Measurements from ENCODE around the gene DGKQ. TPM values are rescaled to one million over a fixed set of nuclear protein-coding genes. Genes with fewer than 3 reads are reported as not detected.
"Not testable (repeated sequence)": the region's sequence is repeated elsewhere in the genome, so short reads cannot be mapped to it uniquely, and the experiment has no call there.

The DGKQ gene
- total and polyA plus RNA-seq, 2 donors (not counting 3 experiments of a cell fraction or from before 2014, with no cell fraction given) = 15.8 to 20.2 TPM

- BruUV-seq (replicated peaks) = no TSS peak
- Histone ChIP-seq H3K4me1 (ENCODE audit: control insufficient read depth, extremely low read depth, insufficient read depth, low read length) (peaks cover 11% of the 10 kb centered on the region), H3K27ac (ENCODE audit: insufficient read depth, low read depth, low read length) (peak overlapping the region; percentile 5), H3K79me2 (ENCODE audit: control insufficient read depth, insufficient read depth, low read length) (no peaks in the 10 kb centered on the region), H3K9ac (replicated peaks; ENCODE audit: extremely low read depth, insufficient read depth, low read length) (peak overlapping the region; percentile 12), H2AFZ (ENCODE audit: low read depth, low read length) (peak overlapping the region; percentile 76), H3K36me3 (ENCODE audit: control insufficient read depth in 2 of 2, extremely low read depth in 1 of 2, insufficient read depth in 2 of 2, low read length in 2 of 2) (no peaks in the 10 kb centered on the region), H3K9me1 (replicated peaks; ENCODE audit: control insufficient read depth, extremely low read depth, insufficient read depth, low read length) (no peaks in the 10 kb centered on the region), H3K9me3 (replicated peaks; ENCODE audit: control insufficient read depth, insufficient read depth, low read length) (no peaks in the 10 kb centered on the region), H4K20me1 (replicated peaks; ENCODE audit: control insufficient read depth, extremely low read depth, insufficient read depth, low read length) (no peaks in the 10 kb centered on the region), H3K27me3 (ENCODE audit: control insufficient read depth in 2 of 2, insufficient read depth in 2 of 2, low read length in 2 of 2) (no peaks in the 10 kb centered on the region), H3K4me2 (ENCODE audit: insufficient read depth, low read length) (peak overlapping the region; percentile 43), H3K4me3 (replicated peaks in 1 of 3; ENCODE audit: insufficient read depth in 1 of 3, low read depth in 1 of 3, low read length in 3 of 3) (peak overlapping the region in 1 of 3 experiments; percentile 12)
- POLR2A ChIA-PET = no interaction called here
- DNase-seq (ENCODE audit: low read depth, low spot score) = peak; percentile 43
- FAIRE-seq = peak; percentile 79
- intact Hi-C loops (cut with micrococcal nuclease) (no loop called here), dilution Hi-C loops (cut with MboI; ENCODE audit: extremely low pct_ligation_motif_present, low sequenced_read_pairs) (no loop called here)
- CTCF ChIA-PET = interaction anchor here (0.8 to 2.1 kb wide), 2 partner anchors 8 to 13 kb away, joined by 3 to 8 read pairs; partner anchors contain the start of gene IDUA
- TF ChIP-seq GATA2 (IDR thresholded peaks at IDR 0.05; ENCODE audit: insufficient read depth, insufficient read length, low read depth, low read length) (peak; percentile 37), POLR2AphosphoS5 (IDR thresholded peaks at IDR 0.05; ENCODE audit: insufficient read depth, low read depth, low read length) (peak; percentile 12), POLR2A (IDR thresholded peaks at IDR 0.05; ENCODE audit: low read depth, low read length) (no peak), CTCF (IDR thresholded peaks at IDR 0.05; ENCODE audit: extremely low read depth in 1 of 2, insufficient read depth in 1 of 2, low read depth in 1 of 2, low read length in 2 of 2) (no peak), EZH2 (IDR thresholded peaks at IDR 0.05; ENCODE audit: borderline replicate concordance, low read depth, low read length, severe bottlenecking) (no peak)
Measured at GRCh38 chr4:978957-979701, 5.8 kb upstream of the DGKQ start.

GRCh38 chr4:976016-976415 is 2.6 kb upstream of the DGKQ start:
- H3K4me3 ChIP-seq (replicated peaks in 1 of 3; ENCODE audit: insufficient read depth in 1 of 3, low read depth in 1 of 3, low read length in 3 of 3); H3K9me3 ChIP-seq (replicated peaks; ENCODE audit: control insufficient read depth, insufficient read depth, low read length); H3K79me2 ChIP-seq (ENCODE audit: control insufficient read depth, insufficient read depth, low read length); intact Hi-C loops (cut with micrococcal nuclease); H3K27me3 ChIP-seq (ENCODE audit: control insufficient read depth in 2 of 2, insufficient read depth in 2 of 2, low read length in 2 of 2); H4K20me1 ChIP-seq (replicated peaks; ENCODE audit: control insufficient read depth, extremely low read depth, insufficient read depth, low read length); H3K9ac ChIP-seq (replicated peaks; ENCODE audit: extremely low read depth, insufficient read depth, low read length); H3K9me1 ChIP-seq (replicated peaks; ENCODE audit: control insufficient read depth, extremely low read depth, insufficient read depth, low read length); DNase-seq (ENCODE audit: low read depth, low spot score); CTCF ChIA-PET; H3K27ac ChIP-seq (ENCODE audit: insufficient read depth, low read depth, low read length); BruUV-seq (replicated peaks); H2AFZ ChIP-seq (ENCODE audit: low read depth, low read length); dilution Hi-C loops (cut with MboI; ENCODE audit: extremely low pct_ligation_motif_present, low sequenced_read_pairs); H3K4me2 ChIP-seq (ENCODE audit: insufficient read depth, low read length); POLR2A ChIA-PET; FAIRE-seq; H3K36me3 ChIP-seq (ENCODE audit: control insufficient read depth in 2 of 2, extremely low read depth in 1 of 2, insufficient read depth in 2 of 2, low read length in 2 of 2): not testable (repeated sequence)
- peaks cover 22% of the 10 kb centered on the region for H3K4me1 ChIP-seq (ENCODE audit: control insufficient read depth, extremely low read depth, insufficient read depth, low read length)

Data from endothelial cell of umbilical vein (primary cell).